Loucy (cell line): Measurements from ENCODE around the gene OPRL1.

Experiments
- EZH2phosphoT487 ChIP-seq: fragments of 200-600 bp; IDR thresholded peaks from 2 replicates; pipeline ENCODE4 v1.6.1; 2018; ENCODE audit warnings: antibody characterized with exemption, mild to moderate bottlenecking, moderate library complexity, borderline replicate concordance
- TF ChIP-seq, protein P1 (sequence below): fragments of 200-600 bp; sonication (generic); conservative IDR thresholded peaks from 2 replicates; pipeline ENCODE4 v1.5.1; 2014; ENCODE audit warnings: mild to moderate bottlenecking, antibody characterized with exemption, low read length

DNA sequence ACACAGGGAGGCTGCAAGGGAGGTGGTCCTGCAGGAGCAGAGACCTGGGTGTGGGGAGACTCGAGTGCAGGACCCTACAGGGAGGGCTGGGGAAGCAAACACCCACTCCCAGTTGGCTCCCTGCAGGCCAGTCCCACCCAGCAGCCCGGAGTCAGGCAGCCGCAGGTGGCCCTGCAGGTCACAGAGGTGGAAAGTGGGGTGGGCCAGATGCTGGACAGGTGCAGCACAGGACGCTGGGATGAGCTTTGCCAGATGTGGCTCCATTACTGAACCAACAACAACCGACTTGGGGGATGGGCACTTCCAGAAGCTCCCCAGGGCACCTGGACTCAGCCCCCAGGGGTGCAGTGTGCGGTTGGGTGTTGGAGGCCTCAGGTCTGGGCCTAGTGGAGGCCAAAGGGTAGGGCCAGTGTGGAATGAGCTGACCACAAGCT is 57.7 kb downstream of the OPRL1 start:
- TF ChIP-seq, protein P1, sequence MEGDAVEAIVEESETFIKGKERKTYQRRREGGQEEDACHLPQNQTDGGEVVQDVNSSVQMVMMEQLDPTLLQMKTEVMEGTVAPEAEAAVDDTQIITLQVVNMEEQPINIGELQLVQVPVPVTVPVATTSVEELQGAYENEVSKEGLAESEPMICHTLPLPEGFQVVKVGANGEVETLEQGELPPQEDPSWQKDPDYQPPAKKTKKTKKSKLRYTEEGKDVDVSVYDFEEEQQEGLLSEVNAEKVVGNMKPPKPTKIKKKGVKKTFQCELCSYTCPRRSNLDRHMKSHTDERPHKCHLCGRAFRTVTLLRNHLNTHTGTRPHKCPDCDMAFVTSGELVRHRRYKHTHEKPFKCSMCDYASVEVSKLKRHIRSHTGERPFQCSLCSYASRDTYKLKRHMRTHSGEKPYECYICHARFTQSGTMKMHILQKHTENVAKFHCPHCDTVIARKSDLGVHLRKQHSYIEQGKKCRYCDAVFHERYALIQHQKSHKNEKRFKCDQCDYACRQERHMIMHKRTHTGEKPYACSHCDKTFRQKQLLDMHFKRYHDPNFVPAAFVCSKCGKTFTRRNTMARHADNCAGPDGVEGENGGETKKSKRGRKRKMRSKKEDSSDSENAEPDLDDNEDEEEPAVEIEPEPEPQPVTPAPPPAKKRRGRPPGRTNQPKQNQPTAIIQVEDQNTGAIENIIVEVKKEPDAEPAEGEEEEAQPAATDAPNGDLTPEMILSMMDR: no peak
- no peak for TF ChIP-seq EZH2phosphoT487
